Ectodermal cell (in vitro differentiated cells): Measurements from ENCODE around the gene SPRR1A.
"Not testable (repeated sequence)": the region's sequence is repeated elsewhere in the genome, so short reads cannot be mapped to it uniquely, and the experiment has no call there.

Experiments used
- H3K27ac ChIP-seq: 2 replicates; pipeline ENCODE4 v1.7.0; 2013; ENCODE audit warnings: mild to moderate bottlenecking, low read depth, low read length; ENCODE audit not compliant: insufficient read depth, poor library complexity, severe bottlenecking
- H3K27me3 ChIP-seq: 2 replicates; pipeline ENCODE4 v1.7.0; 2013; ENCODE audit warnings: mild to moderate bottlenecking, low read length; ENCODE audit not compliant: insufficient read depth, control insufficient read depth, poor library complexity, severe bottlenecking
- H3K36me3 ChIP-seq: one replicate; pipeline ENCODE4 v1.7.0; 2013; ENCODE audit warnings: low read length; ENCODE audit not compliant: control insufficient read depth, insufficient read depth
- H3K4me1 ChIP-seq: one replicate; pipeline ENCODE4 v1.7.0; 2013; ENCODE audit warnings: low read length; ENCODE audit not compliant: control insufficient read depth, insufficient read depth
- H3K4me3 ChIP-seq: 2 replicates; pipeline ENCODE4 v1.7.0; 2013; ENCODE audit warnings: low read depth, low read length, control low read depth; ENCODE audit not compliant: insufficient read depth
- H3K9me3 ChIP-seq: 2 replicates; pipeline ENCODE4 v1.7.0; 2013; ENCODE audit warnings: mild to moderate bottlenecking, low read length, moderate library complexity; ENCODE audit not compliant: control insufficient read depth
- WGBS, 2 experiments: methylation state at CpG; one replicate each; pipeline ENCODE4 v1.1.7; 2013; ENCODE audit warnings: missing lambda C conversion rate in 2 of 2; 5-methylcytosine and 5-hydroxymethylcytosine counted together

The SPRR1A gene

GRCh38 chr1:152995842-152996241 is 12.0 kb downstream of the SPRR1A start:
- no peak overlapping the region for H3K4me3 ChIP-seq
- H3K4me1 ChIP-seq: no peaks in the 10 kb centered on the region
- H3K36me3 ChIP-seq: no peaks in the 10 kb centered on the region
- no peaks in the 10 kb centered on the region for H3K27me3 ChIP-seq
- no CpG with 5 or more reads among the region's 1 CpG for WGBS, 2 experiments
- no peaks in the 10 kb centered on the region for H3K9me3 ChIP-seq
- H3K27ac ChIP-seq: no peak overlapping the region

- H3K36me3 ChIP-seq: no peaks in the 10 kb centered on the region
- H3K4me3 ChIP-seq: no peak overlapping the region
- no peaks in the 10 kb centered on the region for H3K9me3 ChIP-seq
- H3K27me3 ChIP-seq: no peaks in the 10 kb centered on the region
- 45 to 47% methylated on average over 5 of the region's 5 CpGs for WGBS, 2 experiments
- H3K4me1 ChIP-seq: no peaks in the 10 kb centered on the region
- H3K27ac ChIP-seq: no peak overlapping the region
These were observed 12.9 kb downstream of the SPRR1A start for GRCh38 chr1:152996633-152997400.

DNA sequence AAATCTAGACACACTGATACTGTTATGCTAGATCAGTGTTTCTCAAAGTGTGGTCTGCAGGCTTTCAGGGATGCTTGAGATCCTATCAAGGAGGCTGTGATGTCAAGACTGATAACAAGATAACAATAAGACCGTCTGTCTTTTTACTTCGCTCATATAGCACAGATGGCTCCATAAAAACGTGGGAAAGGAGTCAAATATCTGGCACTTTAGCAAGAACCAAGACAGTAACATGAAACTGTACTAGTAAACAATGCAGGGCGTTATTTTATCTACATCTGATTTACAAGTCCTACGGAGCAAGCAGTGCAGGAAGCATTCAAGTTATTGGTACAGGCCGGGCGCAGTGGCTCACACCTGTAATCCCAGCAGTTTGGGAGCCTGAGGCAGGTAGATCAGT is 14.0 kb downstream of the SPRR1A start:
- H3K27ac ChIP-seq: no peak overlapping the region
- H3K4me3 ChIP-seq: no peak overlapping the region
- no peaks in the 10 kb centered on the region for H3K4me1 ChIP-seq
- WGBS, 2 experiments: 69% methylated on average over 7 of the region's 7 CpGs
- H3K9me3 ChIP-seq: no peaks in the 10 kb centered on the region
- H3K27me3 ChIP-seq: no peaks in the 10 kb centered on the region
- H3K36me3 ChIP-seq: no peaks in the 10 kb centered on the region

DNA sequence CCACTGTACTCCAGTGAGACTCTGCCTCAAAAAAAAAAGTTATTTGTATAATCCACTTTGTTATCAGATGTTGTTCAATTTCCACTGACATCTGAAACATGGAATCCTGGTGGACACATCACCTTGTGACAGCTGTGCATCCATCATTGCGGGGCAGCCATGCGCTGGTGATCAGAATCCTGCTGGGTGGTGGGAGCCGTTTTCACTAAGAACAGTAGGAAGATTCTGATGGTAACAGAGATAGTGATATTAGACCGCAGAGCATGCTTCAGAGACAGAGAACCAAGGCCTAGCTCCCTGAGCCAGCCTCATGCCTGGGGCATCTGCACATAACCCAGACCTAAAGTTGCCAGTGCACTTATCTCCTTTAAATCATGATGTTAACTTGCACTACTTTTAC is 14.6 kb downstream of the SPRR1A start:
- no peaks in the 10 kb centered on the region for H3K4me1 ChIP-seq
- H3K4me3 ChIP-seq: no peak overlapping the region
- H3K36me3 ChIP-seq: no peaks in the 10 kb centered on the region
- H3K9me3 ChIP-seq: no peaks in the 10 kb centered on the region
- H3K27ac ChIP-seq: no peak overlapping the region
- H3K27me3 ChIP-seq: no peaks in the 10 kb centered on the region
- 92% methylated on average over 4 of the region's 4 CpGs for WGBS, 2 experiments

DNA sequence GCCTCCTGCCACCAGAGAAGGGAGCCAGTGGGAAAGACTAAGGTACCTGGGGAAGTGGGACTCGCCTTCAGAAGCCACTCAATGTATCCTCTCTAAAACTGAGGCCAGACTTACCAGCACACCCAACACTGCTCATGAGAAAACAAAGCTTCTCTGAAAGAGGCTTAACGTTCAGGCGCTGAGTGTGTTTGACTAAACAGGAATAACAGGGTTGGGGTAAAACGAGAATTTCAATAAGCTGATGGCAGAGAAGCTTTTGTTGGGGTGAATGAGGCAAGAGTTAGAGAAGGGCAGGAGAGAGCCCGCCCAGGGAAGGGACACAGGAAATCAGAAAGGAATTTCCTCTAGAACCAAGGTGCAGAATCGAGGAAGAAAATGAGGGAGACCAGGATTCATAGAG is 15.9 kb downstream of the SPRR1A start:
- Histone ChIP-seq H3K4me3 (no peak overlapping the region), H3K36me3 (no peaks in the 10 kb centered on the region), H3K4me1 (no peaks in the 10 kb centered on the region), H3K27me3 (no peaks in the 10 kb centered on the region), H3K9me3 (no peaks in the 10 kb centered on the region), H3K27ac (no peak overlapping the region)
- WGBS, 2 experiments: 76 to 81% methylated on average over 6 of the region's 6 CpGs

GRCh38 chr1:153000294-153000693 is 16.4 kb downstream of the SPRR1A start:
- Histone ChIP-seq H3K27me3 (no peaks in the 10 kb centered on the region), H3K4me3 (no peak overlapping the region), H3K9me3 (no peaks in the 10 kb centered on the region), H3K4me1 (no peaks in the 10 kb centered on the region), H3K27ac (no peak overlapping the region), H3K36me3 (no peaks in the 10 kb centered on the region)
- 80 to 81% methylated on average over 1 of the region's 1 CpG for WGBS, 2 experiments

DNA sequence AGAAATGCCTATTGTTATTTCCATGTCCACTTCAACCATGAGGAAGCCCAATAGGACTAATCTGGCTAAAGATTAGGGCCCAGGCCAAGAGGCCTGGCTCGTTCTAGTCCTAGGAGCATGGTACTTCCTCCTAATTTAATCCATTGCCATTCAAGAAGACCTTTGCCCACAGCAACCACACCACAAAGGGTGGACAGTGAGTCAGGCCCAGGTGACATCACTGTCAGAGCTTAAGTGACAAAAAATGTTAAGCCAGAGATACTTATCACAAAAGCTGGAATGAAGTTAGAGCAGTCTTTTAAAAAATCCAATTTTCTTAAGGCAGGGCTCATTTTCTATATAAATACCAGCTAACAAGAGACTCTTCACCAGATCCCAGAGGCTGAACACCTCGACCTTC is 17.5 kb downstream of the SPRR1A start, which contains the start of gene SPRR3:
SPRR3 (plus strand) TSS at position 368 of the 400 bp plus-strand sequence. CDS start 1,272 bp downstream, outside the sequence.
- Histone ChIP-seq H3K4me3 (no peak within 1 kb of the TSS), H3K9me3 (no peaks in the 10 kb centered on the region), H3K36me3 (no peaks in the 10 kb centered on the region), H3K27ac (no peak within 1 kb of the TSS), H3K4me1 (no peaks in the 10 kb centered on the region), H3K27me3 (no peaks in the 10 kb centered on the region)
- WGBS, 2 experiments: 69 to 75% methylated on average over 2 of the region's 2 CpGs

DNA sequence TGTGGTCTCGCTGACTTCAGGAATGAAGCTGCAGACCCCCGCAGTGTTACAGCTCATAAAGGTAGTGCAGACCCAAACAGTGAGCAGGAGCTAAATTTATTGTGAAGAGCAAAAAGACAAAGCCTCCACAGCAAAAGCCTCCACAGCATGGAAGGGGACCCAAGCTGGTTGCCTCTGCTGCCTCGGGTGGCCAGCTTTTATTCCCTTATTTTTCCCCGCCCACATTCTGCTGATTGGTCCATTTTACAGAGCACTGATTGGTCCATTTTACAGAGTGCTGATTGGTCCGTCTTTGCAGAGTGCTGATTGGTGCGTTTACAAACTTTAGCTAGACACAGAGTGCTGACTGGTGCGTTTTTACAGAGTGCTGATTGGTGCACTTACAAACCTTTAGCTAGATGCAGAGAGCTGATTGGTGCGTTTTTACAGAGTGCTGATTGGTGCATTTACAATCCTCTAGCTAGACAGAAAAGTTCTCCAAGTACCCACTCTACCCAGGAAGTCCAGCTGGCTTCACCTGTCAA is 27.4 kb downstream of the SPRR1A start:
- not testable (repeated sequence) for H3K4me1 ChIP-seq, H3K27ac ChIP-seq, H3K9me3 ChIP-seq, H3K27me3 ChIP-seq, H3K36me3 ChIP-seq, H3K4me3 ChIP-seq
- 86 to 87% methylated on average over 8 of the region's 8 CpGs for WGBS, 2 experiments

- WGBS, 2 experiments: 83 to 89% methylated on average over 2 of the region's 2 CpGs
These were observed 37.9 kb downstream of the SPRR1A start for GRCh38 chr1:153021829-153022228.

DNA sequence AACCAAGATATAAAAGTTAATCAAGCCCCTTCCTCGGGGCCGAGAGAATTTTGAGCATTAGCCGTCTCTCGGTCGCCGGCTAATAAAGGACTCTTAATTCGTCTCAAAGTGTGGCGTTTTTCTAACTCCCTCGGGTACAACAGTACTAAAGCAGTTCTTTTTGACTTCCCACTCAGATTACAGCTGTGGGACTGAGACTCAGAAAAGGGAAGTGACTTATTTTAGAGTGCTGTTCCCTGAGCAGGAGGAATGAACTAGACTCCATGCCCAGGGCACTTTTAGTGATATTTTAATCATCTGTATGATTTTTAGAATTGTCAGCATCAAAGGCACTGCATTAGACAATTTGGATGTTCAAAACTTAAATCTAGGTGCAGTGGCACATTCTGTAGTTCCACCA is 38.5 kb downstream of the SPRR1A start:
- WGBS, 2 experiments: 94 to 95% methylated on average over 9 of the region's 9 CpGs
- H3K9me3 ChIP-seq, H3K4me1 ChIP-seq, H3K27ac ChIP-seq, H3K27me3 ChIP-seq, H3K36me3 ChIP-seq, H3K4me3 ChIP-seq: not testable (repeated sequence)

More at GRCh38 chr1:153021829-153022228, 37.9 kb downstream of the SPRR1A start:
- H3K4me1 ChIP-seq, H3K27ac ChIP-seq, H3K9me3 ChIP-seq, H3K27me3 ChIP-seq, H3K36me3 ChIP-seq, H3K4me3 ChIP-seq: not testable (repeated sequence)
